ENCODE data around the gene GPR151. TPM values are rescaled to one million over a fixed set of nuclear protein-coding genes. Genes with fewer than 3 reads are reported as not detected.
A peak's percentile ranks its signal among the peaks of the same experiment; 100 is the strongest.

The GPR151 gene
- total RNA-seq, 1 experiment from 2014 or later, result not detected

- H3F3A ChIP-seq (ENCODE audit: low read length, unreplicated experiment), result no peaks in the 10 kb centered on the region
- POLR2A ChIA-PET (ENCODE audit: unreplicated experiment), result no interaction called here
- no peaks in the 10 kb centered on the region for H4K20me1 ChIP-seq (ENCODE audit: low read length)
- no peaks in the 10 kb centered on the region for H3K9me3 ChIP-seq (ENCODE audit: low read length)
- no peak overlapping the region for H3K4me3 ChIP-seq (ENCODE audit: low read length)
- no peak overlapping the region for H3K9ac ChIP-seq (ENCODE audit: low read length)
- H3K27ac ChIP-seq (ENCODE audit: low read length), result no peak overlapping the region
- no peak overlapping the region for H3K4me2 ChIP-seq (ENCODE audit: low read length)
- no peaks in the 10 kb centered on the region for H3K9me2 ChIP-seq (replicated peaks; ENCODE audit: low read length)
- peaks cover 3% of the 10 kb centered on the region; the same call in 1 of the 2 replicates for H3K4me1 ChIP-seq (ENCODE audit: insufficient read depth, low read length)
- H3K36me3 ChIP-seq (ENCODE audit: low read depth, low read length), result peaks cover 23% of the 10 kb centered on the region
- no TSS peak for BruUV-seq (replicated peaks)
- CTCF ChIA-PET, result no interaction called here
- no peaks in the 10 kb centered on the region for H3K27me3 ChIP-seq (ENCODE audit: low read length)
- TF ChIP-seq EZH2phosphoT487 (IDR thresholded peaks at IDR 0.05; ENCODE audit: borderline replicate concordance, low read length) (no peak), EZH2 (IDR thresholded peaks at IDR 0.05; ENCODE audit: low read length, unreplicated experiment) (no peak)
- TF ChIP-seq, protein P1, sequence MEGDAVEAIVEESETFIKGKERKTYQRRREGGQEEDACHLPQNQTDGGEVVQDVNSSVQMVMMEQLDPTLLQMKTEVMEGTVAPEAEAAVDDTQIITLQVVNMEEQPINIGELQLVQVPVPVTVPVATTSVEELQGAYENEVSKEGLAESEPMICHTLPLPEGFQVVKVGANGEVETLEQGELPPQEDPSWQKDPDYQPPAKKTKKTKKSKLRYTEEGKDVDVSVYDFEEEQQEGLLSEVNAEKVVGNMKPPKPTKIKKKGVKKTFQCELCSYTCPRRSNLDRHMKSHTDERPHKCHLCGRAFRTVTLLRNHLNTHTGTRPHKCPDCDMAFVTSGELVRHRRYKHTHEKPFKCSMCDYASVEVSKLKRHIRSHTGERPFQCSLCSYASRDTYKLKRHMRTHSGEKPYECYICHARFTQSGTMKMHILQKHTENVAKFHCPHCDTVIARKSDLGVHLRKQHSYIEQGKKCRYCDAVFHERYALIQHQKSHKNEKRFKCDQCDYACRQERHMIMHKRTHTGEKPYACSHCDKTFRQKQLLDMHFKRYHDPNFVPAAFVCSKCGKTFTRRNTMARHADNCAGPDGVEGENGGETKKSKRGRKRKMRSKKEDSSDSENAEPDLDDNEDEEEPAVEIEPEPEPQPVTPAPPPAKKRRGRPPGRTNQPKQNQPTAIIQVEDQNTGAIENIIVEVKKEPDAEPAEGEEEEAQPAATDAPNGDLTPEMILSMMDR (conservative IDR thresholded peaks at IDR 0.05; ENCODE audit: low read depth, low read length), result no peak
- H2AFZ ChIP-seq (ENCODE audit: low read length), result no peak overlapping the region
- no peaks in the 10 kb centered on the region for H3K79me2 ChIP-seq (ENCODE audit: low read length)
- intact Hi-C loops (cut with micrococcal nuclease), result no loop called here
- ATAC-seq (peak; percentile 25), DNase-seq (no peak)
These were observed 378 bp downstream of the GPR151 start for GRCh38 chr5:146515473-146516150.

- intact Hi-C loops (cut with micrococcal nuclease), result no loop called here
- Histone ChIP-seq H3K36me3 (ENCODE audit: low read depth, low read length) (peaks cover 32% of the 10 kb centered on the region), H3K79me2 (ENCODE audit: low read length) (no peaks in the 10 kb centered on the region), H3K4me1 (ENCODE audit: insufficient read depth, low read length) (no peaks in the 10 kb centered on the region), H3K9me3 (ENCODE audit: low read length) (no peaks in the 10 kb centered on the region), H2AFZ (ENCODE audit: low read length) (no peak overlapping the region), H3K4me2 (ENCODE audit: low read length) (no peak overlapping the region), H3K4me3 (ENCODE audit: low read length) (no peak overlapping the region), H3K27ac (ENCODE audit: low read length) (no peak overlapping the region), H3F3A (ENCODE audit: low read length, unreplicated experiment) (peaks cover under 1% of the 10 kb centered on the region), H3K27me3 (ENCODE audit: low read length) (no peaks in the 10 kb centered on the region), H3K9me2 (replicated peaks; ENCODE audit: low read length) (no peaks in the 10 kb centered on the region), H3K9ac (ENCODE audit: low read length) (no peak overlapping the region), H4K20me1 (ENCODE audit: low read length) (no peaks in the 10 kb centered on the region)
- ChIA-PET POLR2A (ENCODE audit: unreplicated experiment) (no interaction called here), CTCF (interaction anchor here (0.6 kb wide), 1 partner anchor 18 kb away, joined by 4 read pairs; no protein-coding TSS in a partner anchor)
- no TSS peak for BruUV-seq (replicated peaks)
- DNase-seq (no peak), ATAC-seq (no peak)
- TF ChIP-seq, protein P1 (conservative IDR thresholded peaks at IDR 0.05; ENCODE audit: low read depth, low read length), result no peak
- TF ChIP-seq EZH2phosphoT487 (IDR thresholded peaks at IDR 0.05; ENCODE audit: borderline replicate concordance, low read length), result no peak
- no peak for TF ChIP-seq EZH2 (IDR thresholded peaks at IDR 0.05; ENCODE audit: low read length, unreplicated experiment)
These were observed 1.4 kb downstream of the GPR151 start for GRCh38 chr5:146514575-146514974.

DNA sequence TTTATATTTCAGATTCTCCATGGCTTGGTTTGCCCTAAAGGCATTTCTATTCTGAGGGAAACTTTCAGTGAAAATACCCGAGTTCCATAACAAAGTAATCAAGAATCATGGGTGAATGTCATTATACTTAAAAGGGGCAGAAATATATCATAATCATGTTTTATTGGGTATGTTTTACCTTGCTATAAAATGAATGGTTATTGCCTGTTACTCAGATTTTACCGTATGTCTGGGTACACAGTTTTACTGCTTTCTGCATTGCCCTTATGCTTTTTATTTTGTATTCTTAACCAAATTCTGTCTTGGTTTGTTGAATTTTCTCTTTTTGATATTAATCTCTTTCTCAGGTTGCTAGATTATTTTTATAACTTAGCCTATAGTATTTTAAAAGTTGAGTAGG is 2.5 kb downstream of the GPR151 start:
- Histone ChIP-seq H3K9ac (ENCODE audit: low read length) (no peak overlapping the region), H3K9me3 (ENCODE audit: low read length) (no peaks in the 10 kb centered on the region), H3K79me2 (ENCODE audit: low read length) (no peaks in the 10 kb centered on the region), H3K27ac (ENCODE audit: low read length) (no peak overlapping the region), H3K4me1 (ENCODE audit: insufficient read depth, low read length) (no peaks in the 10 kb centered on the region), H4K20me1 (ENCODE audit: low read length) (no peaks in the 10 kb centered on the region), H3K4me2 (ENCODE audit: low read length) (no peak overlapping the region), H3K27me3 (ENCODE audit: low read length) (no peaks in the 10 kb centered on the region), H3K4me3 (ENCODE audit: low read length) (no peak overlapping the region), H3K36me3 (ENCODE audit: low read depth, low read length) (peaks cover 43% of the 10 kb centered on the region), H2AFZ (ENCODE audit: low read length) (no peak overlapping the region), H3K9me2 (replicated peaks; ENCODE audit: low read length) (no peaks in the 10 kb centered on the region), H3F3A (ENCODE audit: low read length, unreplicated experiment) (peaks cover 5% of the 10 kb centered on the region)
- ATAC-seq (no peak), DNase-seq (no peak)
- ChIA-PET POLR2A (ENCODE audit: unreplicated experiment) (no interaction called here), CTCF (no interaction called here)
- intact Hi-C loops (cut with micrococcal nuclease), result no loop called here
- TF ChIP-seq, protein P1 (conservative IDR thresholded peaks at IDR 0.05; ENCODE audit: low read depth, low read length), result no peak
- no peak for TF ChIP-seq EZH2 (IDR thresholded peaks at IDR 0.05; ENCODE audit: low read length, unreplicated experiment)
- TF ChIP-seq EZH2phosphoT487 (IDR thresholded peaks at IDR 0.05; ENCODE audit: borderline replicate concordance, low read length), result no peak
- no TSS peak for BruUV-seq (replicated peaks)

Data from PC-3 (cell line).